Measurements from ENCODE around the gene TAAR5. TPM values are rescaled to one million over a fixed set of nuclear protein-coding genes. Genes with fewer than 3 reads are reported as not detected.
A peak's percentile ranks its signal among the peaks of the same experiment; 100 is the strongest.

TAAR5 gene
- polyA plus RNA-seq, 1 of the 3 experiments (the other 2 are of a cell fraction), result not detected

GRCh38 chr6:132598473-132598872 is 8.9 kb upstream of the TAAR5 start:
- Histone ChIP-seq H3F3A (replicated peaks; ENCODE audit: insufficient read depth) (no peaks in the 10 kb centered on the region), H3K27me3 (ENCODE audit: insufficient read depth) (no peaks in the 10 kb centered on the region; the same call in 1 of the 2 replicates), H3K27ac (ENCODE audit: low read depth in 2 of 2, low read length in 1 of 2) (no peak overlapping the region), H3K4me2 (no peak overlapping the region), H3K36me3 (replicated peaks in 1 of 2; ENCODE audit: control insufficient read depth in 1 of 2, insufficient read depth in 2 of 2, low read length in 1 of 2) (no peaks in the 10 kb centered on the region), H3K9me3 (no peaks in the 10 kb centered on the region), H3K79me2 (ENCODE audit: insufficient read depth) (no peaks in the 10 kb centered on the region), H3K9me2 (no peaks in the 10 kb centered on the region), H3K4me3 (ENCODE audit: low read depth in 2 of 2, low read length in 1 of 2) (no peak overlapping the region), H2AFZ (ENCODE audit: low read depth) (no peak overlapping the region), H4K20me1 (ENCODE audit: insufficient read depth) (no peaks in the 10 kb centered on the region), H3K4me1 (ENCODE audit: control insufficient read depth in 1 of 2, insufficient read depth in 2 of 2, low read depth in 1 of 2, low read length in 1 of 2) (no peaks in the 10 kb centered on the region), H3K9ac (no peak overlapping the region)
- CTCF ChIA-PET, result interaction anchor here (1.0 kb wide), 1 partner anchor 24 kb away, joined by 3 read pairs; no protein-coding TSS in a partner anchor
- DNase-seq, result peak; percentile 3
- POLR2A ChIA-PET, result no interaction called here
- TF ChIP-seq CTCF (IDR thresholded peaks at IDR 0.05) (peak; percentile 40; the same call in 1 of the 2 replicates), RAD21 (IDR thresholded peaks at IDR 0.05; ENCODE audit: low read length) (no peak)
- 1% methylated on average over 3 of the region's 3 CpGs for WGBS (ENCODE audit: low lambda C conversion rate)

GRCh38 chr6:132596201-132596600 is 6.7 kb upstream of the TAAR5 start:
- no peak overlapping the region for H3K4me2 ChIP-seq
- no peak overlapping the region for H2AFZ ChIP-seq (ENCODE audit: low read depth)
- no peaks in the 10 kb centered on the region for H3K4me1 ChIP-seq (ENCODE audit: control insufficient read depth in 1 of 2, insufficient read depth in 2 of 2, low read depth in 1 of 2, low read length in 1 of 2)
- H3K9me2 ChIP-seq, result no peaks in the 10 kb centered on the region
- H3K79me2 ChIP-seq (ENCODE audit: insufficient read depth), result no peaks in the 10 kb centered on the region
- H3K27me3 ChIP-seq (ENCODE audit: insufficient read depth), result no peaks in the 10 kb centered on the region; the same call in 1 of the 2 replicates
- H4K20me1 ChIP-seq (ENCODE audit: insufficient read depth), result no peaks in the 10 kb centered on the region
- H3F3A ChIP-seq (replicated peaks; ENCODE audit: insufficient read depth), result no peaks in the 10 kb centered on the region
- ChIA-PET CTCF (interaction anchor here (0.7 kb wide), 1 partner anchor 316 kb away, joined by 3 read pairs; no protein-coding TSS in a partner anchor), POLR2A (no interaction called here)
- H3K9ac ChIP-seq, result no peak overlapping the region
- 25% methylated on average over 6 of the region's 6 CpGs for WGBS (ENCODE audit: low lambda C conversion rate)
- DNase-seq, result no peak
- TF ChIP-seq NRF1 (IDR thresholded peaks at IDR 0.05; ENCODE audit: low read depth, low read length) (no peak), USF1 (IDR thresholded peaks at IDR 0.05; ENCODE audit: borderline replicate concordance, low read depth) (no peak), EZH2phosphoT487 (IDR thresholded peaks at IDR 0.05; ENCODE audit: borderline replicate concordance, low read depth) (no peak), NFIC (IDR thresholded peaks at IDR 0.05; ENCODE audit: borderline replicate concordance) (no peak), SIN3A (IDR thresholded peaks at IDR 0.05; ENCODE audit: borderline replicate concordance, low read depth, low read length) (no peak), JUND (IDR thresholded peaks at IDR 0.05) (no peak), PBX3 (IDR thresholded peaks at IDR 0.05) (no peak), YY1 (IDR thresholded peaks at IDR 0.05; ENCODE audit: low read depth) (no peak), FOXM1 (IDR thresholded peaks at IDR 0.05; ENCODE audit: low read depth) (no peak), FOXJ3 (CRISPR knock-in tag; IDR thresholded peaks at IDR 0.05) (no peak), ELF1 (IDR thresholded peaks at IDR 0.05) (no peak), TAF1 (IDR thresholded peaks at IDR 0.05; ENCODE audit: borderline replicate concordance, low read depth, low read length) (no peak), RXRA (IDR thresholded peaks at IDR 0.05; ENCODE audit: borderline replicate concordance, low read depth) (no peak), REST (IDR thresholded peaks at IDR 0.05; ENCODE audit: low read depth, low read length) (no peak)
- H3K4me3 ChIP-seq (ENCODE audit: low read depth in 2 of 2, low read length in 1 of 2), result no peak overlapping the region
- no peaks in the 10 kb centered on the region for H3K36me3 ChIP-seq (replicated peaks in 1 of 2; ENCODE audit: control insufficient read depth in 1 of 2, insufficient read depth in 2 of 2, low read length in 1 of 2)
- no peaks in the 10 kb centered on the region for H3K9me3 ChIP-seq
- H3K27ac ChIP-seq (ENCODE audit: low read depth in 2 of 2, low read length in 1 of 2), result no peak overlapping the region

Data from SK-N-SH (cell line).